ENCODE data around the gene SPRED1.

- TF ChIP-seq, protein P1, sequence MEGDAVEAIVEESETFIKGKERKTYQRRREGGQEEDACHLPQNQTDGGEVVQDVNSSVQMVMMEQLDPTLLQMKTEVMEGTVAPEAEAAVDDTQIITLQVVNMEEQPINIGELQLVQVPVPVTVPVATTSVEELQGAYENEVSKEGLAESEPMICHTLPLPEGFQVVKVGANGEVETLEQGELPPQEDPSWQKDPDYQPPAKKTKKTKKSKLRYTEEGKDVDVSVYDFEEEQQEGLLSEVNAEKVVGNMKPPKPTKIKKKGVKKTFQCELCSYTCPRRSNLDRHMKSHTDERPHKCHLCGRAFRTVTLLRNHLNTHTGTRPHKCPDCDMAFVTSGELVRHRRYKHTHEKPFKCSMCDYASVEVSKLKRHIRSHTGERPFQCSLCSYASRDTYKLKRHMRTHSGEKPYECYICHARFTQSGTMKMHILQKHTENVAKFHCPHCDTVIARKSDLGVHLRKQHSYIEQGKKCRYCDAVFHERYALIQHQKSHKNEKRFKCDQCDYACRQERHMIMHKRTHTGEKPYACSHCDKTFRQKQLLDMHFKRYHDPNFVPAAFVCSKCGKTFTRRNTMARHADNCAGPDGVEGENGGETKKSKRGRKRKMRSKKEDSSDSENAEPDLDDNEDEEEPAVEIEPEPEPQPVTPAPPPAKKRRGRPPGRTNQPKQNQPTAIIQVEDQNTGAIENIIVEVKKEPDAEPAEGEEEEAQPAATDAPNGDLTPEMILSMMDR (IDR thresholded peaks at IDR 0.05) = no peak
- TF ChIP-seq POLR2A (IDR thresholded peaks at IDR 0.05) = no peak
Measured at GRCh38 chr15:38224486-38224885, 28.1 kb upstream of the SPRED1 start.
